AG04449 (cell line): ENCODE results near the gene OSBPL2.

Experiments
- CTCF ChIA-PET: fragments of 350-600 bp; formaldehyde crosslinking; extraction: SDS; loops from one replicate; lab custom pipeline; 2021; ENCODE audit warnings: antibody characterized with exemption; lab: Yijun Ruan, JAX
- POLR2A ChIA-PET: fragments of 400-600, 350-600 bp; formaldehyde crosslinking; extraction: SDS; loops from one replicate; lab custom pipeline; 2020; ENCODE audit warnings: antibody characterized with exemption, inconsistent platforms; lab: Yijun Ruan, JAX
- DNase-seq: peaks from one replicate; pipeline ENCODE4 v3.0.0-alpha.2; 2010; ENCODE audit warnings: low read depth, low spot score
- H3K4me3 ChIP-seq: 2 replicates; pipeline ENCODE4 v1.5.1; 2011; ENCODE audit warnings: low read depth, mild to moderate bottlenecking, control low read depth, low read length
- TF ChIP-seq, protein P1 (sequence below): IDR thresholded peaks from one replicate; pipeline ENCODE4 v1.5.1; 2011; ENCODE audit warnings: mild to moderate bottlenecking, moderate library complexity, low read length, control low read depth, inconsistent platforms; ENCODE audit not compliant: insufficient read depth; ENCODE audit errors: missing control alignments

OSBPL2 gene

DNA sequence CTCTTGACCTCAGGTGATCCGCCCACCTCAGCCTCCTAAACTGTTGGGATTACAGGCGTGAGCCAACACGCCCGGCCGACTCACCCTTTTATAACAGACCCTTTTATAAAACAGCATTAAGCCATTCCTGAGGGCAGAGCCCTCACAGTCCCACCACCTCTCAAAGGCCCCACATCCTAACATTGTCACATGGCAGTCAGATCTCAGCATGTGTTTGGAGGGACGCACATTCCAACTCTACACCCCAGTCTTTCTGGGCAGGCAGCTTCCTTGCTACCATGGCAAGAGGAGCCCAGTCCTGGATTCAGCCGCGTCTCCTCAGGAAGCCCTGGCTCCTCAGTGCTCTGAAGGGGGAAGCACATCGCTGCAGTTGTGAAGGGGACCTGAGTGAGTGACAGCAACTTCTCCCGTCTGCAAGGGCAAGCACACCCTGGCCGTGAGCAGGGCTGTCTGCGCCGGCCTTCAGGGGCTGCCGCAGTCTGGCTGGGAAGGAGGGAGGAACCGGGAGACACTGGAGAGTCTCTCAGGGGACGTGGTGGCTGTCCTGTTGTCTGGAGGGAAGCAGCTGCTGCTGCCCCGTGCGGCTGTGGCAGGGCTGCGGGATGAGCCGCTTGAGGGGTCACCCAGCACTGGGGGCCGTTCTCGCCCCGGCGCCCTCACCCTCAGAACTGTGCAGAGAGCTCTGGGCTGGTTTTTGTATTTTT is 15.9 kb downstream of the OSBPL2 start:
- ChIA-PET CTCF (interaction anchor here (1.3 to 1.5 kb wide), 2 partner anchors 12 to 35 kb away, joined by 3 to 4 read pairs; no protein-coding TSS in a partner anchor), POLR2A (no interaction called here)
- H3K4me3 ChIP-seq = no peak overlapping the region
- DNase-seq = no peak
- TF ChIP-seq, protein P1, sequence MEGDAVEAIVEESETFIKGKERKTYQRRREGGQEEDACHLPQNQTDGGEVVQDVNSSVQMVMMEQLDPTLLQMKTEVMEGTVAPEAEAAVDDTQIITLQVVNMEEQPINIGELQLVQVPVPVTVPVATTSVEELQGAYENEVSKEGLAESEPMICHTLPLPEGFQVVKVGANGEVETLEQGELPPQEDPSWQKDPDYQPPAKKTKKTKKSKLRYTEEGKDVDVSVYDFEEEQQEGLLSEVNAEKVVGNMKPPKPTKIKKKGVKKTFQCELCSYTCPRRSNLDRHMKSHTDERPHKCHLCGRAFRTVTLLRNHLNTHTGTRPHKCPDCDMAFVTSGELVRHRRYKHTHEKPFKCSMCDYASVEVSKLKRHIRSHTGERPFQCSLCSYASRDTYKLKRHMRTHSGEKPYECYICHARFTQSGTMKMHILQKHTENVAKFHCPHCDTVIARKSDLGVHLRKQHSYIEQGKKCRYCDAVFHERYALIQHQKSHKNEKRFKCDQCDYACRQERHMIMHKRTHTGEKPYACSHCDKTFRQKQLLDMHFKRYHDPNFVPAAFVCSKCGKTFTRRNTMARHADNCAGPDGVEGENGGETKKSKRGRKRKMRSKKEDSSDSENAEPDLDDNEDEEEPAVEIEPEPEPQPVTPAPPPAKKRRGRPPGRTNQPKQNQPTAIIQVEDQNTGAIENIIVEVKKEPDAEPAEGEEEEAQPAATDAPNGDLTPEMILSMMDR = no peak

DNA sequence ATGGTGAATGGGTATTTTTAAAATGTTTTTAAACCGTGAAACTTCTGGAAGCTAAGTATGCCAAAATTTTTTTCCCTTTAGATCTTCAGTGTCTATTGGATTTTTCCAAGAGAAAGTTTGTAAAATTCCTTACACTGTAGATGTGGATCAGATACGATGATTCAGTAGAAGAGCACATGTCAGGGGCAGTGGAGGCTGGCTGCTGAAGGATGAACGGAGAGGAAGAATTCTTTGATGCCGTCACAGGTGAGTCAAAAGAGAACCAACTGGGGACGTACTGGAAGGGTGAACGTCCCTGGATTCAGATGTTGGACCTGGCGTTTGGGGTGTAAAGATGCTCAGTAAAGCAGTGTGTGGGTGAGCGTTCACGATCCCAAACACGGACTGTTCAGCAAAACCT is 17.7 kb downstream of the OSBPL2 start:
- no peak overlapping the region for H3K4me3 ChIP-seq
- TF ChIP-seq, protein P1 = no peak
- no peak for DNase-seq
- POLR2A ChIA-PET = no interaction called here
- CTCF ChIA-PET = no interaction called here

DNA sequence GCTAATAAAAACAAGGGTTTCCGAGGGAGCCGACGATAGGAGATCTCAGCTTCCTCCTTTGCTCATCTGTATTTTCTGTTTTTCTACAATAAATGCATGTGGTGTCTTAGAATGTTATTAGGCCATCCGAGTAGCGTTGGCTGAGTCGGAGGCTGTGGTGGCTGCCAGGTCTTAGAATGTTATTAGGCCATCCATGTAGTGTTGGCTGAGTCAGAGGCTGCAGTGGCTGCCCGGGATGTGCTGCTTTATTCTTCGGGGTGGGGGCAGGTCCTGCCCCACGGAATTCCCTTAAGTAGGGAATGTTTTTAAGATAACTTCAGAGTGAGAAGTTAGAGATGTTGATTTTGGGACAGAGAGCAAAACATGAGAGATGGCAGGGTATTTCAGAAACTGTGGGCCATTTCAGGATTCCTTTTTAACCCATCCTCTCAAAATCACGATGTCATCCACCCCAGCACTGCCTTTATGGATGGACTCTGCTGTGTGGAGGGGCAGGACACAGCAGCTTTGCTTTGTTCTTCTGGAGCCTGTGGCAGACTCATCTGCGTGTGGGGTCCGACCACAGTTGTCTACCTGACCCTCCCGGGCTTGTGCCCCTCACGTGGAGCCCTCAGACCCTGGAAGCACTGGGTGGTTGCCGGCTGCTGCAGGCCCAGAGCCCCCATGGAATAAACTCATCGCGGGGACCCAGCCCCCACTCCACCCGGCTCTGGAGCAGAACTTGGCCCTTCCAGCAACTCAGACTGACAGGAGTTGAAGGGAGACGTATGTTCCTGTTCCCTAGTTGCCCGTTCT is 20.4 kb downstream of the OSBPL2 start:
- TF ChIP-seq, protein P1 = no peak
- H3K4me3 ChIP-seq = no peak overlapping the region
- DNase-seq = peak; percentile 47
- POLR2A ChIA-PET = no interaction called here
- CTCF ChIA-PET = interaction anchor here (1.1 to 4.7 kb wide), 2 partner anchors 13 to 247 kb away, joined by 3 to 15 read pairs; no protein-coding TSS in a partner anchor

DNA sequence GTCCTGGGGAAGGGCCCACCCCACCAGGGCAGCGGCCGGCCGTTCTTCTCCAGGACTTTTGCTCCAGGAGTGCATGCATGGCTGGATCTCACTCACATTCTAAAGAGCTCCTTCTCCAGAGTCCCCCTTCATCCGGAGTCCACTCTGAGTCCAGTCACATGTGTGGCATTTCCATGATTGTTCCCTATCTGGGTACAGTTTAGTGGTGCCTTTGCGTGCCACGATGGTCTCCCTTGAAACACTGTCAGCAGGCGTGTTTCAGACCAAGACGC is 20.9 kb downstream of the OSBPL2 start:
- TF ChIP-seq, protein P1 = no peak
- DNase-seq = no peak
- ChIA-PET CTCF (interaction anchor here (1.1 to 4.7 kb wide), 2 partner anchors 13 to 248 kb away, joined by 3 to 15 read pairs; no protein-coding TSS in a partner anchor), POLR2A (no interaction called here)
- H3K4me3 ChIP-seq = no peak overlapping the region

DNA sequence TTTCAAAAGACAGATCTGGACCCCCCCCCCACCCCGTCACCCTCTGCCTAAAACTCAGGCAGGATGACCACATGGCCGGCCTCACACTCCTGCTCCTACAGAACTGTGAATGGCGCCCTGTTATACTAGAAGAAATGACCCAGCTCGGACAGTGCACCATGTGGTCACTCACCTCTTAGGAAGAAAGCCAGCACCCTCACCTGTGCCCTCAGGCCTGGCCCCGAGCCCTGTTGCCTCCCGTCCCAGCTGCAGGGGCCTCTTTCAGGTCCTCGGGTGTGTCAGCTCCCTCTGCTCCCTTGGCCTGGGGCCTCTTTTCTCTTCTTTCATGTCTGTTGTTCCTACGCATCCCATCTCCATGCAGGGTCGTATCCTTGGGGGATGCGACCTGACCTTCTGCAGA is 23.7 kb downstream of the OSBPL2 start:
- TF ChIP-seq, protein P1 = no peak
- POLR2A ChIA-PET = no interaction called here
- H3K4me3 ChIP-seq = no peak overlapping the region
- no peak for DNase-seq
- CTCF ChIA-PET = no interaction called here

DNA sequence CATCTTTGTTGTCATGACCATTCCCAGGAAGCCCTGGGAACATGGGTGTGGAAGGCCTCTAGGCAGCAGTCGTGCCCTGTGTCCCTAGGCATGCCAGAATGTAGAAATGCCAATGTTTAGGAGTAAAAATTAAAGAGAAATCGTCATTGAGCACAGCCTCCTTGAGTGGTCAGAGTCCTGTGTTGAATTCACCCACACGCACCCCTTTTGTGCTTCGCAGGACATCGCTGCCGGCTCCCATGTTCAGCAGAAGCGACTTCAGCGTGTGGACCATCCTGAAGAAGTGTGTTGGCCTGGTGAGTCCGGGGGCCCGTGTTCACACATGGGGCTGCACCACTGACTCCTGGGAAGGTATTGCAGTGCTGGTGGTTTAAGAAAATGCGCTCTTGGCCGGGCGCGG is 25.1 kb downstream of the OSBPL2 start:
- no peak overlapping the region for H3K4me3 ChIP-seq
- POLR2A ChIA-PET = no interaction called here
- CTCF ChIA-PET = no interaction called here
- no peak for DNase-seq
- TF ChIP-seq, protein P1 = no peak
